A549 (cell line): Measurements from ENCODE around the gene AMIGO2.
"Not testable (repeated sequence)": the region's sequence is repeated elsewhere in the genome, so short reads cannot be mapped to it uniquely, and the experiment has no call there.

ENCODE experiments used
- CEBPB ChIP-seq, 2 experiments: fragments of >200 bp in 1 of 2; sonication (Bioruptor Twin) in 1 of 2; formaldehyde crosslinking in 1 of 2; IDR thresholded peaks; 2 replicates each; pipeline ENCODE4 v1.6.1; 2012 to 2016
- CHD2 ChIP-seq: fragments of 150-350 bp; IDR thresholded peaks from 2 replicates; pipeline ENCODE4 v1.6.1; 2014; ENCODE audit warnings: low read length; ENCODE audit not compliant: partially characterized antibody
- CTCF ChIP-seq: fragments of >200 bp; sonication (Bioruptor Twin); formaldehyde crosslinking; IDR thresholded peaks from 3 replicates; pipeline ENCODE4 v1.5.1; 2016
- FOSB ChIP-seq: fragments of 250-450 bp; sonication (Bioruptor Pico); IDR thresholded peaks from 2 replicates; pipeline ENCODE4 v1.5.0; 2020; ENCODE audit warnings: mild to moderate bottlenecking, moderate library complexity
- HMGXB4 ChIP-seq: fragments of 250-450 bp; sonication (Bioruptor Pico); IDR thresholded peaks from 2 replicates; pipeline ENCODE4 v1.5.0; 2021; ENCODE audit warnings: mild to moderate bottlenecking, moderate library complexity, borderline replicate concordance
- JUN ChIP-seq, 2 experiments: fragments of >200 bp; sonication (Bioruptor Twin); formaldehyde crosslinking; IDR thresholded peaks; 2 replicates in 1 of 2; 3 replicates in 1 of 2; pipeline ENCODE4 v1.6.1; 2016 to 2017
- JUNB ChIP-seq: fragments of >200 bp; sonication (Bioruptor Twin); formaldehyde crosslinking; IDR thresholded peaks from 2 replicates; pipeline ENCODE4 v1.6.1; 2016
- KDM1A ChIP-seq: fragments of 200-600 bp; sonication (generic); IDR thresholded peaks from 2 replicates; pipeline ENCODE4 v1.6.1; 2016; ENCODE audit warnings: low read depth, mild to moderate bottlenecking
- MAZ ChIP-seq: fragments of 150-350 bp; IDR thresholded peaks from 2 replicates; pipeline ENCODE4 v1.6.1; 2014; ENCODE audit warnings: antibody characterized with exemption, low read depth, low read length, borderline replicate concordance
- NFE2L2 ChIP-seq: fragments of 150-350 bp; conservative IDR thresholded peaks from 2 replicates; pipeline ENCODE4 v1.6.1; 2014; ENCODE audit warnings: low read length
- PHF8 ChIP-seq: fragments of 200-600 bp; sonication (generic); IDR thresholded peaks from 2 replicates; pipeline ENCODE4 v1.6.1; 2016; ENCODE audit warnings: low read depth, mild to moderate bottlenecking, antibody characterized with exemption, moderate library complexity, borderline replicate concordance
- RCOR1 ChIP-seq: fragments of 150-350 bp; IDR thresholded peaks from 2 replicates; pipeline ENCODE4 v1.6.1; 2014; ENCODE audit warnings: antibody characterized with exemption, low read length, low read depth
- SREBF2 ChIP-seq: fragments of 450-650 bp; IDR thresholded peaks from 2 replicates; pipeline ENCODE4 v1.6.1; 2014; ENCODE audit warnings: mild to moderate bottlenecking, moderate library complexity

GRCh38 chr12:47051291-47051690 lies 28.5 kb downstream of the AMIGO2 start:
- TF ChIP-seq CHD2; MAZ; HMGXB4 (CRISPR knock-in tag); JUN (IDR thresholded peaks at IDR 0.05); KDM1A; NFE2L2; FOSB (CRISPR knock-in tag); PHF8; CTCF; JUNB; CEBPB (IDR thresholded peaks at IDR 0.05); SREBF2; RCOR1: not testable (repeated sequence)
